Stimulated activated CD4-positive, alpha-beta T cell treated with anti-CD3 and anti-CD28 coated beads, Interleukin-4, amount 100 ng/mL, for 1 hour (primary cell): ENCODE data around the gene CTSK.
"Not testable (repeated sequence)": the region's sequence is repeated elsewhere in the genome, so short reads cannot be mapped to it uniquely, and the experiment has no call there.

ENCODE experiments used
- DNase-seq: peaks from one replicate; pipeline ENCODE4 v3.0.0-alpha.2; 2020

The CTSK gene

DNA sequence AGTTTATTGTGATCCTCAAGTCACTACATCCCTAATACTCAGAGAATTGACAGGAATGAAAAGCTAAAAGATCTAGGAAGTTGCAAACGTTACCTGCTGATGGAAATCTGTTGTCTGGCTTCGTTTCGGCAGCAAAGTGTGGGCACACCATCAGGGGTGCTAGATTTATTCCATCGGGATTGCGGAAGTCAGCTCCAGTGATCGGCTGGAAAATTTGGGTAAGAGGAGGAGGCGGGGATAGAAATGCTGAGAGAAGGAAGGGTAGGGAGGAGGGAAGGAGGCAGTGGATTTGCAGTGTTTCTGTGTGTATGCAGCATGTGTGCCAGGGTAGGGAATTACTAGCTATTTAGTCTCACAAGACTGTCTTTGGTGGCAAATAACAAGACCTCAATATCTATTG is at the start of gene CTSK:
Gene CTSK, minus strand, starts transcription at position 140 of the 400 bp plus-strand sequence. CDS start 1,455 bp downstream, outside the sequence.
- no peak for DNase-seq

DNA sequence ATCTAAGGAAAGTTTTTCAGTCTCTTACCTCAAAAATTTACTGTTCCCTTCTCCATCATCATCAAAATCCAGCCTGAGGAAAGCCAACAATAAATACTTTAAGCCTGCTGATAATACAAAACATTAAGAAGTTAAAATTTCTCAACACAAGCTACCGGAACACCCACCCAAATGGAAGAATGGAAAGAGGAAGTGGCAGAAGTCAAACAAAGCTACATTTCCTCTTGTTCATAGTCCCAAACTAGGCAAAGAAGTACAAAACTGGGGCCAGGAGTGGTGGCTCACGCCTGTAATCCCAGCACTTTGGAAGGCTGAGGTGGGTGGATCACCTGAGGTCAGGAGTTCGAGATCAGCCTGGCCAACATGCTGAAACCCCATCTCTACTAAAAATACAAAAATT is 44.7 kb upstream of the CTSK start:
- DNase-seq: not testable (repeated sequence)

DNA sequence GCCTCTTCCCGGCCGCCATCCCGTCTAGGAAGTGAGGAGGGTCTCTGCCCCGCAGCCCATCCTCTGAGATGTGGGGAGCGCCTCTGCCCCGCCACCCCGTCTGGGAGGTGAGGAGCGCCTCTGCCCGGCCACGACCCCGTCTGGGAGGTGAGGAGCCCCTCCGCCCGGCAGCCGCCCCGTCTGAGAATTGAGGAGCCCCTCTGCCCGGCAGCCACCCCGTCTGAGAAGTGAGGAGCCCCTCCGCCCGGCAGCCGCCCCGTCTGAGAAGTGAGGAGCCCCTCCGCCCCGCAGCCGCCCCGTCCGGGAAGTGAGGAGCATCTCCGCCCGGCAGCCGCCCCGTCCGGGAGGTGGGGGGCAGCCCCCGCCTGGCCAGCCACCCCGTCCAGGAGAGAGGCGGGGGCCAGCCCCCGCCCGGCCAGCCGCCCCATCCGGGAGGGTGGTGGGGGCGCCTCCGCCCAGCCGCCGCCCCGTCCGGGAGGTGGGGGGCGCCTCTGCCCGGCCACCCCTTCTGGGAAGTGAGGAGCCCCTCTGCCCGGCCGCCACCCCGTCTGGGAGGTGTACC is 42.8 kb upstream of the CTSK start:
- not testable (repeated sequence) for DNase-seq

DNA sequence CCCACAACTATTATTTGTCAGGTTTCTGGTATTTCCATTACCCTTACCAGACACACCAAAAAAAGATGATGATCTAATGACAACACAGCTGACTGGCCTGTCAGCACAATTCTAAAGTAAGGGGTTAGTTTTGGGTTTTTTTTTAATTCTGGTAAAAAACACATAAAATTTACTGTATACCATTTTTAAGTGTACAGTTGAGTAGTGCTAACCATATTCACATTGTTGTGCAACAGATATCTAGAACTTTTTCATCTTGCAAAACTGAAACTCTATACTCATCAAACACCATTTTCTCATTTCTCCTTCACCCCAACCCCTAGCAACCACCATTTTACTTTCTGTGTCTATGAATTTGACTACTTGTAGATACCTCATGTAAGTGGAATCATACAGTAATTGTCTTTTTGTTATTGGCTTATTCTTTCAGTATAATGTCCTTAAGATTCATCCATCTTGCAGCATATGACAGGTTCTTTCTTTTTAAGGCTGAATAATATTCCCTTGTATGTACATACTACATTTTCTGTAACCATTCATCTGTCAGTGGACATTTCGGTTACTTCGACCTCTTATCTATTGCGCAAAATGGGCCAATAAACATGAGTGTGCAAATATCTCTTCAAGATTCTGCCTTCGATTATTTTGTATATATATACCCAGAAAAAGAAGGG is 38.5 kb upstream of the CTSK start:
- no peak for DNase-seq

DNA sequence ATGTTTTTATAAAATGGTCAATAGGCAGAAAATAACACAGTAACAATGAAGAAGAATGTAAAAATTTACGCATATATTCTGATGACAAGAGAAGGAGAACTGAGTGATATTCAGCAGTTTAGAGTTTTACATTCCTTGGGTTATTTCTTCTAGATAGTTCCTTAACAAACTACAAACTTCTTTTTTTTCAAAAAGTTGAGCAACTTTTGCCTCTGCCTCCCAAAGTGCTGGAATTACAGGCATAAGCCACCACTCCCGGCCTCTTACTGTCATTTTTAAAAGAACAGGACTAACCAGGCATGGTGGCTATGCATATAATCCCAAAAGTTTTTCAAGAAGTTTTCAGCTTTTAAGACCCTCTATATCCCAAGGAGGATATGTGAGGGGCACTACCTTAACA is 35.4 kb upstream of the CTSK start:
- DNase-seq: no peak

DNA sequence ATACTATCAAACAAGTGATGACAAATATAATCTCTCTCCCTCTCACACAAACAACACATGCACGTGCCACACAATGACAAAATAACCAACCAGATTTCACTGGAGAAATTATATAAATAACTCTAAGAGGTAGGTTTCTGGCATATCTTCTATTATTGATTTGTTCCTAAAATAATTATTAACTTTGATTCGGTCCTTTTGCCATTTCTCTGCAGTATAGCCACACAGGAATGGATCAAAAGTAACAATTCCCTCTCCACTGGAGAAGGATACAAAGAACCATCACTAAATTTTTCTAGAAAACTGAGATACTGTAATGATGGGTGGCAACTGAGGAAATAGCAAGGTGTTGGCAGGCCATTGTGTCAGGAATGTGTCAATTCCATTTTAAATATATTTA is 34.9 kb upstream of the CTSK start:
- DNase-seq: no peak

DNA sequence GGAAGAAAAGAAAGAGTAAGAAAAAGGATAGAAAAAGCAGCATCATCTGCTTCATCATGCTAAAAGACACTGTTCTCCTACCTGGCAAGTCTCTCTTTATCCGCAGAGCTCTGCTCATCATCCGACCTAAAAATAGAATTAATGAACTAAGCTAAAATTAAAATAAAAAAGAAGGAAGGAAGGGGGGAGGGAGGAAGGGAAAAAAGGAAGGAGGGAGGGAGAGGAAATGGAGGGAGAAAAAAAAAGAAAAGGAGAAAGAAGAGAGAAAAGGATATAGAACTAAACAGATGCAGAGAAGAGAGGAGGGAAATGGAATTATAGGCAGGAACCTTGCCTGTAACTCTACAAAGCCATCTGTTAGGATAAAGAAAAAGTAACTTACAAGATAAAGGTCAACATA is 34.3 kb upstream of the CTSK start:
- DNase-seq: no peak

DNA sequence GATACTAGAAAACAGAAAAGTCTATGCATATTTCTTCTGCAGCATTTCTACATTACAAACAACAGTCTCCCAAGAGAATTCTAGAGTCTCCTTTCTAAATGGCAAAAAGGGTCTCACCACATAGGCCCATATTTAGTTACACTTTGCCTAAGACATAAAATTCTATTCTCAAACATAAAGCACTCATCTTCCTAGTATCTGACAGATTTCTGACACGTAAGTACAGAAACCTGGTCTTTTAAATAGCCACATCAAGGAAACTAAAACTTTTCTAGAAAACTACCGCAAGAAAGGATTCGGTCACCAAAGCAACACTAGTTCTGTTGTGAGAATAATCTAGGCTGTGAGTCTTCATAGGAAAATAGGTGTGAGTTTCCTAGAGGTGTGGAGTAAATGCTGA is 33.6 kb upstream of the CTSK start:
- DNase-seq: no peak

DNA sequence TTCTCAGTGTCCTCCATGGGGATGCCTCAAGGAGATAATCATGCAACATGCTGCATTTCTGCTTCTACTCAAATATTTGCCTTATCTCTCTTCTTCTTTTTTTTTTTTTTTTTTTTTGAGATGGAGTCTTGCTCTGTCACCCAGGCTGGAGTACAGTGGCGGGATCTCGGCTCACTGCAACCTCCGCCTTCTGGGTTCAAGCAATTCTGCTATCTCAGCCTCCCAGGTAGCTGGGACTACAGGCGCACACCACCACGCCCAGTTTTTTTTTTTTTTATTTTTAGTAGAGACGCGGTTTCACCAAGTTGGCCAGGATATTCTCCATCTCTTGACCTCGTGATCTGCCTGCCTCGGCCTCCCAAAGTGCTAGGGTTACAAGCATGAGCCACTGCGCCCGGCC is 32.8 kb upstream of the CTSK start:
- not testable (repeated sequence) for DNase-seq

DNA sequence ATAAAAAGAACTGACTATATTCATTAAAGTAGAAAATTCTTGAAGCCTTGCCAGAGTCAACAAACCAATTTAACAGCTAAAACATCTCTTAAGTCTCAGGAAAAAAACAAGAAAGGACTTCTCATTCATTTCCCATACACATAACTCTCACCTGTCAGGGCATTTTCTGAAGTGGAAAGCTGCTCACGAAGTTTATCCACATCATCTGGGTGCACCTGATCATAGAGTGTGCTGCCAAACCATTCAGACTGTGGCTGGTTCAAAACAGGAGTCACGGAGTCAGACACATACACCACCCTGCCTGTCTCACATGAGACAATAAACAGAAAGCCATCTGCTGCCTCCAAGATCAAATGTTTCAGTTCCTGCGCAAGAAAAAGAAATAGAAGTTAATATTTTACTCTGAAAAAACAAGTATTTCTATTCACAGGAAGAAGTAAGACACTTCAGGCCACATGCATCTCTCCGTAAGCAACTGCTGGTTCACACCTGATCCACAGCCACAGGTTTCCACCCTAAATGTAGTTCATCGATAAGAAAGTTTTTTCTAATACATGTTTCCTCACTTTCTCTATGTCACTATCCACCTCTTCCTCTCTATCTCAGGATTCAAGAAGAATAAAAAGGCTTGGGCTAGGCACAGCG is 28.2 kb upstream of the CTSK start:
- no peak for DNase-seq

DNA sequence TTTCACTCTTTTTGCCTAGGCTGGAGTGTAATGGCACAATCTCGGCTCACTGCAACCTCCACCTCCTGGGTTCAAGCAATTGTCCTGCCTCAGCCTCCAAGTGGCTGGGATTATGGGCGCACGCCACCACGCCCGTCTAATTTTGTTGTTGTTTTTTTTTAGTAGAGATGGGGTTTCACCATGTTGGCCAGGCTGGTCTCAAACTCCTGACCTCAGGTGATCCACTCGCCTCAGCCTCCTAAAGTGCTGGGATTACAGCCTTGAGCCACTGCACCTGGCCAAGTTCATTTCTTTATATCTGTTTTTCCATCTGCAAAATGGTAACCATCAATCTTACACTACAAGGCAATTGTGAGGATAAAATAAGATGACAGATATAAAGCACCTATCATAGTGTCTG is 25.9 kb upstream of the CTSK start:
- DNase-seq: not testable (repeated sequence)

DNA sequence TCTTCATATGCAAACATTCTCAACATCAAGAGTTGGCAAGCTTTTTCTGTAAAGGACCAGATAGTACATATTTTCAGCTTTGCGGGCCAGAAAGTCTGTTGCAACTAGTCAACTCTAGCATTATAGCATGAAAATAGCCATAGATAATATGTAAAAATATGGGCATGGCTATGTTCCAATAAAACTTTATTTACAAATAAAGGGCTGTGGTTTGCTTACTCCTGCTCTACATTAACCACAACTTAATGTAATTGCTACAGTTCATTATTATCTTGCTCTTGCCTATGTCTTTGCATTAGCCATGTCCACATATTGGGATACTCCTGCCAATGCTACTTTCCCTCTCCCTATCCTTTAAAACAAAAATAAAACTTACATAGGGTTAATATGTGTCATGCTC is 24.5 kb upstream of the CTSK start:
- DNase-seq: no peak

DNA sequence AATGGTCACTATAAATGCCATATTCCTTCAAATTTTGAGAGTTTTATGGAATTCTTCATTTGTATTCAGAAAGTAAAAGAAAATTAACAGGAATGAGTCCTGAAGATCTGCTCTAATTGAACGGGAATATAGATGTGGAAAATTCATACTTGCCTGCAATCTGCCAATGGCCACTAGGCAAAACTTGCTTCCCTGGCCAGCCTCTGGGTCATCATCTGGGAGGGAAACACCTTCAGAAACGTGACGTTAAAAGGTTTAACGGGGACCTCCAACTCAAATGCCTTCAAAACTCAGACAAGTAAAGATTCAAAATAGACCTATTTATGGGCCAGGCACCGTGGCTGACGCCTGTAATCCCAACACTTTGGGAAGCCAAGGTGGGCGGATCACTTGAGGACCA is 21.7 kb upstream of the CTSK start:
- no peak for DNase-seq

DNA sequence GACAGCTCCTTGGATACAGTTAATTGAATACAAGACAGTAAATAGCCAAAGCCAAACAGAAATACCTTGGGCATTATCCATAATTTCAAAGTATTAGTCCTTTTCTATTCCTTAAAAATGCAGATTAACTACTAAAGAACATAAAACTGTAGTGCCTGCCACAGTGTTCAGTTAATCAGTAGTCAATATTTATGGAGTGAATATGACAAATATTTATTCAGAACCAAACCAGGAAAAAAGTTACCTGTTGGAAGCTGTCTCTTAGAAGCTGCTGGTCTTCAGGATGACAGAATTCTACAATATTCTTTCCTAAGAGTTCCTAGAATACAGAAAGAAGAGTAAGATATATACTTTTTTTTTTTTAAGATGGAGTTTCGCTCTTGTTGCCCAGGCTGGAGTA is 18.2 kb upstream of the CTSK start:
- no peak for DNase-seq

DNA sequence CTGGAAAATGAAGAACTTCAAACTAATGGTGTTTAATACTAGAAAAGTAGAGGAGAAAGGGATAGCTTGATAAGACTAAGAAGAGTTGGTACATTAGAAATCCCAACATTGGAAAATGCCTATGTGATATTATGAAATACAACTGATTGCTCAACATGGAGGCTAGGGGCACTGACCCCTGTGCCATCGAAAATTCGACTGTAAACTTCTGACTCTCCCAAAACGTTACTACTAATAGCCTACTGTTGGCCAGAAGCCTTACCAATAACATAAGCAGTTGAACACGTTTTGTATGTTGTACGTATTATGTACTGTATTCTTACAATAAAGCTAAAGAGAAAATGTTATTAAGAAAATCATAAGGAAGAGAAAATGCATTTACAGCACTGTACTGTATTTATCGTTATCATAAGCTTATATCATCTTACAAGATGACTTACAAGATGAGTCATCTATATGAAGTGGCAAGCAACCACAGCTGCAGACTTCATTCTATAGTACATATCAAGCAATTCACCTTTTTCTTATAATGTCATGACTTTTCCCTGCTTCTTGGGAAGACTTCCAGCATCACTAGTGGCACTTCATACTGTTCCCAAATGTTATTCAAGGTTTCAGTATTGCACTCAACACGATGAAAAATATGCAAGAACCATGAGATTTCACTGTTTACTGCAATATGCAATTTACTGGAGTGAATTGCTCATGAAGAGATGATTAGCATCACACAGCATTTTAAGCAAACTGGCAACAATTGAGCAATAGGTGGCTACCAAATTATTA is 12.9 kb upstream of the CTSK start:
- DNase-seq: no peak

DNA sequence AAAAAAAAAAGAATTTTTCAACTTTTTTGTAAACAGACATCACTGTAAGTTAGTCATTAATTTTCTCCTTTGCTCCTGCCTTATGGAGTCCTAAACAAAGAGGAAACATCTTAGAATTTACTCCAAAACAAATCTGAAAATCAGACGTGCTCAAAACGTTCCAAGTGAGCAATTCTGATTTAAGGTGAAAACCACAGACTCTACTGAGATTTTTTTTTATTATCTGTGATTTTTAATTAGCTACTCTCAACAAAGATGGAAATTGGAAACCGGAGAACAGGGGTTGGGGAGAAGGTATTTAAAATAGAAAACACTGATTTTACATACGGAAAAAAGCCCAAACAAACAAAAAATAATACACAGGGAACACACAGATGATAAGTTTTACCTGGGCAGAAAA is 7.8 kb upstream of the CTSK start:
- DNase-seq: no peak

DNA sequence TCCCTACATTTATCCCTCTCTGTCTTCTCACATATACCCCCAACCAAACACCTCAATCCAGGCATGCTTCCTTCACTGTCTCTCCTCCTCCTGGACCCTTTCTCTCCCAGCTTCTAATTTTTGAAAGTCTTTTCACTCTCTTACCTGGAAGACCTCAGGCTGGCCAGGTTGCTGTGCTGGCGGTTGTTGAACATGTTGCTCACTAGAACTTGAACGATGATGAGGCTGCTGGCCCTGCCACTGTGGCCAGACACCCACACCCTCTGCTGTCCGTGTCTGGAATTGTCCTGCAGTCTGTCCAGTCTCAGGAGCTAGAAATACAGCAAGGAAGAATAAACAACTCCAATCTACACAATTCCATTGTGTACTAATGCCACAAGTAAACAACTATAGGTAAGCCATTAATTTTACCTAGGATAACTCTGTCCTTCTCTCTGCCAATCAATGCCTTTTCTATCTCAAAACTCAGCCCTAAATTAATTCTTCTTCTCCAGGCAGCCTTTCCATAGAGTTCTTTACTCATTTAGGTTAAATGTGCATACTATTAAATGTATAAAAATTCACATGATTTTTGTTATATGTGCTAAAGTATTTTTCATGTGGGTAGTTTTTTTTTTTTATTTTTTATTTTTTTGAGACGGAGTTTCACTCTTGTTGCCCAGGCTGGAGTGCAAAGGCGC is 5.1 kb upstream of the CTSK start:
- peak; percentile 1 for DNase-seq

DNA sequence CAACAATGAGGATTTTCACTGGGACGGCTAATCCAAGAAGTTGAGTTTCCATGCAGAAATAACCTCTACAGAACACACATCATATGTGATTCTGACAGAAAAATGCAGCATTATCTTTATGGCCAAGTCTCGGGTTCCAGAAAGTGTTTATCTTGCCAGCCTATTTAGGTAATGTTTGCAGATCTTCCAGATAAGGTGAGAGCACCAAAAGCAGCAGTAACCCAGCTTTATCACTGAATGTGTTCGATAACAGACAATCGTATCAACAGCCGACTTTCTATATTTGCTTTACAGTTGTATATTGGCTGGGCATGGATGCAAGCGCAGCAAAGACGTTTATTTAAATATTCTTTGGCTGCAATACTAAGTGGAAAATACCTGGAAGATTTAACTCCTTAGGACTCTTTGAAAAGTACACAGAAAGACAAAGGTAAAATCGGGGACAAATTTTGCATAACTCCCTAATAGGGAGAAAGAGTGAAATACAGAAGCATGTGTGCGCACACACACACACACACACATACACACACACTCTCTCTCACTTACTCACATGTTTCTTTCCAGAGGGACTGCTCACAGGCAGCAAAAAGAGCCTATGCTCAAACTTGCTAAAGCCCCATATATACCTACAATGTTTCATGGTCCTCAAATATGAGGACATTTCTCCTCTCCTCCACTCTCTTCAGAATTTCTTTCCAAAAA is 3.0 kb upstream of the CTSK start:
- DNase-seq: no peak

DNA sequence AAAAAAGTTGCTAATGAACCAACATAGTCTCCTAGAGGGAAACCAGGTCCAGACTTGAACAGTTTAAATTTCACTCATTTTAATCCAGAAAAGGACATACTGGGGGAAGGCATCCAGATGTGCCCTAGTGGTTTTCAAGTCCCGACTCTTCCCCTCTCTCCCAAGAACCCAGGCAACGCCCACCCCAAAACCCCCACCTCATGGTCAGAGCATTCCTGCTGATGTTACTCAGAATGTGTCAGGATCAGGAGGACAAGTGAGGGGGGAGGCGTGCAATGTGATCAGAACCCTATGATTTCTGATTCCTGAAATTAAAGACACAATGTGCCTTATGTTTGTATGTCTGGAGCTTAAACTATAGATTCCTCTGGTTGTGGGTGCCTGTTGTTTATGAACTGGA is 1.6 kb upstream of the CTSK start:
- no peak for DNase-seq

DNA sequence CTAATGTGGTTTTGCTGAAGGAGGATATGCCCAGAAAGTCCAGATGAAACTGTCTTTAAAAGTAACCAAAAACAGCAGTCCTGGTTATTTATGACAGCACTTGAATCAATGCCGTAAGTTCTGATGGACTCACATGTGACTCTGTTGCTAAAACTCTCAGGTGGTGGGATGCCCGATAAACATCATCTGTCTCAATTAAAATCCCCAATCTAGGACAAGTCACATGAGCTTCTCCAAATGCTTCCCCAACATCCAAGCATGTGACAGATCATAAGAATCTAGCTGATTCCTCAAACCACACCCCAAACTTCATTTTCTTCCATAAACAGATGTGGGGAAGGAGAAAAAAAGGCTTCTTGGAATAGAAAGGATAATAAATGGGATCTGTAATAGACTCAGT is 786 bp upstream of the CTSK start:
- no peak for DNase-seq

DNA sequence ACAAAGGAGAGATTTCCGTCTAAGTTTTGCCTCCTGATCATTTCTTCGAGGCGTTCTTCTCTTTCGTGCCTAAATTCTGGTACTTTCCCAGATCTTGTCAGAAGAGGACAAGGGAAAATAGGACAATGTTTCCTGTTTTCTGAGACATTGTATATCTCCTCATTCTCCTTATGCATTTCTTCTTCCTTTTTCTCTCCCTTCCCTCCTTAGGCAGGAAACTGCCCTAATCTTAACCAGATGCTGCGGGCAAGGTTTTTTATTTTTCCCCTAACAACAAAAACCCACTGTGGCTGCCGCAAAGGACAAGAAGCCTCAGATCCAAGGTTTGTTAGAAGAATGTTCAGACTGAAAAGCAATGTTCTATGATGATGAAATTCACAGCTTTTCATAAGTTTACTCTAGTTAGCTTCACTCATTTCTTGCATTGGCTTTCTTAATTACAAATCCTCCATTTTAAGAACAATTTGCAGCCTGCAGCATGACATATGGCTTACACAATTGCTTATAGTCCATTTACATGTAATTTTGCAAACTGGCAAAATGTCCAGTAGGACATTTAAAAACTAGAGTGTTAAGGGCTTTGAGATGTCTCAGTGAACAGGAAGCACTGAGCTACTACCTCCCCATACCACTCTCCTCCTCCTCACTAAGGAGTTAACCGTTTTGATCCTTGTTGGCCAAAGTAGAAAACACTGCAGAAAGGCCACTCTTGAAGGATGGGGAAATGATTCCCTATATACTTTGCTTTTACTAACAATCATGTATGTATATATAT is 624 bp downstream of the CTSK start:
- DNase-seq: no peak

DNA sequence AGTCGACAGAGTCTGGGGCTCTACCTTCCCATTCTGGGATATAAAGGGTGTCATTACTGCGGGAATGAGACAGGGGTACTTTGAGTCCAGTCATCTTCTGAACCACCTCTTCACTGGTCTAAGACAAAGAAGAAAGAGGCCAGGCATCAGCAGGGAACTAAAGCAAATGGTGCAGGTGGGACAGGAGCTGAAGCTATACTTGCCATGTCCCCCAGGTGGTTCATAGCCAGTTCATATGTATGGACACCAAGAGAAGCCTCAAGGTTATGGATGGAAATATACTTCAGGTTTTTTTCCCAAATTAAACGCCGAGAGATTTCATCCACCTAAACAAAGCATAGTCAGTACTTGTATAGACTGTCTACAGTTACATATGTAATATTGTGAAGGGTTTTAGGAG is 2.2 kb downstream of the CTSK start:
- no peak for DNase-seq
